CD4-positive, alpha-beta T cell treated with Interleukin-17A for 4 hours (primary cell): ENCODE results near the gene ZNF468.
A peak's percentile ranks its signal among the peaks of the same experiment; 100 is the strongest.
"Not testable (repeated sequence)": the region's sequence is repeated elsewhere in the genome, so short reads cannot be mapped to it uniquely, and the experiment has no call there.

Experiments
- DNase-seq: peaks from one replicate; pipeline ENCODE4 v3.0.0-alpha.2; 2020; ENCODE audit warnings: mixed read lengths

ZNF468 gene

DNA sequence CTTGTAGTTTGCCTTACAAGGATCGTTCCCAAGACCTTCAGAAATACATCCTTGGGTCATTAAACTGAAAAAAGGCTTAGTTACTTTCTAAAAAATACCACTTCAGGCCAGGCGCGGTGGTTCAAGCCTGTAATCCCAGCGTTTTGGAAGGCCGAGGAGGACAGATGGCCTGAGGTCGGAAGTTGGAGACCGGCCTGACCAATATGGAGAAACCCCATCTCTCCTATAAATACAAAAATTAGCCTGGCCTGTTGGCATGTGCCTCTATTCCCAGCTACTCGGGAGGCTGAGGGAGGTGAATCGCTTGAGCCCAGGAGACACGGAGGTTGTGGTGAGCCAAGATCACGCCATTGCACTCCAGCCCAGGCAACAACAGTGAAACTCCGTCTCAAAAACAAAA, 33.7 kb downstream of the ZNF468 start:
- DNase-seq: no peak

DNA sequence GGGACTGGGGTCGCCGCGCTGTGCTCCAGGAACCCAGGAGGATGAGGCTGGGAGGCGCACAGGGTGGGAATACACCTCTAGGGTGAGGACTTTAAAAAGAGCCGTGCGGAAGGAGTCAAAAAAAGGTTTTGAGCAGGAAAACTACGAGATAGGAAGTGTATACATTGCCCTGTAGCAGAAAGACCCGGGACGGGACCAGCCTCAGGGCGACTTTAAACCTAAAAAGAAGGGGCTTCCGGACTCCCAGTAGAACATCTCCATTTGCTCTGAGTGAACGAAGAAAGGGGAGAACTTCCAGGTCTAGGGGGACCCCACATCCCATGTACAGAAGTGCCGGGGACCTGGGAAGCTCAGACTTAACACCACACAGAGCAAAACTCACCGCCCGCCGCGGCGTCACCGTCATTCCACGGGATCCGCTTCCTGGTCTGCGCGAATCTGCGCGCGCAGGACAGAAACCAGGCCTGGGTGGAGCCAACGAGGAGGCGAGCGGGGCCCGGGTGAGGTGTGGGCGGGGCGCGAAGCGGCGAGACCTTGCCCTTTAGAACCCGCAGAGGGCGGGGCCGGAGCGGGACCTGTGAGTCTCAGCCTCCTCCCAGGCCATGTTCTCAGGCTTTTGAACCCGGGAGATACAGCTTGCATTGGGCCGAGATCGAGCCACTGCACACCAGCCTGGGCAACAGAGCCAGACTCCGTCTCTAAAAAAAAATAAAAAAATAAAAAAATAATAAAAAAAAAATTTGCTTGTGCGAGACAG, 36.0 kb downstream of the ZNF468 start, which contains the start of gene ZNF28:
TSS of gene ZNF28 (minus strand) at position 430 of the 757 bp plus-strand sequence. CDS start 3,675 bp downstream, outside the sequence.
- DNase-seq: peak; percentile 69

DNA sequence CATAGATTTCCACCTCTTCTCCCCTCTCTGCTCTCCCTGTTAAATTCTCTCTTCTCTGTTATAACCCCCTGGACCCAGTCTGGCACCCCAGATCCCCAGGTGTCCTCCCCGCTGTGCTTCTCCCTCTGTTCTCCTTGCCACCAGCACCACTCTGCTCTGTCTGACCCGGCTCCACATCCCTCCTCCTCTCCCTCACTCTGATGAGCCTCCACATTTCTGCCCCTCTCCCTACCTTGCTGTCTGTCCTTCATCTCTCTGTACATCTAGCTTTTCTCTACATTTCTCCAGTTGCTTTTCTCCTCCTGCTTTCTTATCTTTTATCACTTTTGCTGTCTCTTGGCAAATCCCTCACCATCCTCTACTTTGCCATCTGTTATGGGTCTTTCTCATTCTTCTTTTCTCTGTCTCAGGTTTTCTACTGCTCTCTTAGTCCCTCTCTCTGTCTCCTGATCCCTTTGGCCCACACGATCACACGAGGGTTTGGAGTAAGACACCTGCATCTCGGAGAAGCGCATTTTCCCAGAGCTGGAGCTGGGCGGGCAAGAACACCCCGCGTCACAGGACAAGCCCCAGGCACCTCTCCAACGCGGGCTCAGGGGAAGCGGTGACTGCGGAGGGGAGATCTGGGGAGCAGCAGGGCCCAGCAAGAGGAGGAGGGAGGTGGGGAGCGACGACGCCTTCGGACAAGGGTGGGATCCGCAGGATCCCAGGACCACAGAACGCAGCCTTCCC, 36.8 kb downstream of the ZNF468 start:
- DNase-seq: peak; percentile 15

DNA sequence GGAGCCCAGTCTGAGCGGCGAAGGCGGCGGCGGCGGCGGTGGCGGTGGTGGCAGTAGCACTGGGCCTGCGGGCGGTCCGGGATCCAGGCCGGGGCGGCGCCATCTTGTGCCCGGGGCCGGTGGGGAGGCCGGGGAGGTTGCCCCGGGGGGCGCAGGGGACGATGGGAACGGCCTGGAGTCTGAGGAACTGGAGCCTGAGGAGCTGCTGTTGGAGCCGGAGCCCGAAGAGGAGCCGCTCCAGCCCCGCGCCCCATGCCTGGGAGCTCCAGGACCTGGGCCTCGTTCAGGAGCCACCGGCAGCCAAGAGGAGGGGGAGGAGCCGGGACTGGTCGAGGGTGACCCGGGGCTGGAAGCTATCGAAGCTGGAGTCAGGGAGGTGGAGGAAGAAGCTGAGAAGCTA, 47.6 kb downstream of the ZNF468 start:
- no peak for DNase-seq

DNA sequence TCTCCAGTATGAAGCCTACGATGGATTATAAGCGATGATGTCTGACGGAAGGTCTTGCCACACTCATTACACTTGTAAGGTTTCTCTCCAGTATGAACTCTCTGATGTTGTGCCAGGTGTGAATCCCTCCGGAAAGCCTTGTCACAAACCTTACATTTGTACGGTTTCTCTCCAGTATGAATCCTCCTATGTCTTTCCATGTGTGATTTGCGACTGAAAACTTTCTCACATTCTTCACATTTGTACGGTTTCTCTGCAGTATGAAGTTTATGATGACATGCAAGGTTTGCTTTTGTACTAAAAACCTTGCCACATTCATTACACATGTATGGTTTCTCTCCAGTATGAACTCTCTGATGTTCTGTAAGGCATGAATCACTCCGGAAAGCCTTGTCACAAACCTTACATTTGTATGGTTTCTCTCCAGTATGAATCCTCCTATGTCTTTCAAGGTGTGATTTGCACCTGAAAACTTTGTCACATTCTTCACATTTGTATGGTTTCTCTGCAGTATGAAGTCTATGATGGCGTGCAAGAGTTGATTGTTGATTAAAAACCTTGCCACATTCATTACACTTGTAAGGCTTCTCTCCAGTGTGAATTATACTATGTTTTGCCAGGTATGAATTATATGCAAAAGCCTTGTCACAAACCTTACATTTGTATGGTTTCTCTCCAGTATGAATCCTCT, 57.3 kb downstream of the ZNF468 start:
- DNase-seq: not testable (repeated sequence)

DNA sequence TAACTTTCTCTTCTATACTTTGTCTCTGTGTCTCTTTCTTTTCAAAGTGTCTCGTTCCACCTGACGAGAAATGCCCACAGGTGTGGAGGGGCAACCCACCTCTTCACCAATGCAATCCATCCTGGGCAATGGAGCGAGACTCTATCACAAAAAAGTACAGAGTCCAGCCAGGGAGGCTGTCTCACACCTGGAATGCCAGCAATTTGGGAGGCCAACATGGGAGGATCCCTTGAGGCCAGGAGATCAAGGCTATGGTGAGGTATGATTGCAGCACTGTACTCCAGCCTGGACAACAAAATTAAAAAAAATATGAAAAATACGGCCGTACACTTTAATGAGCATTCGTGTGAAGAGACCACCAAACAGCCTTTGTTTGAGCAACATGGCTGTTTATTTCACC, 68.0 kb downstream of the ZNF468 start:
- DNase-seq: no peak
